ENCODE results near the gene TBC1D16.

TBC1D16 gene

GRCh38 chr17:79992649-79993389 is 42.9 kb downstream of the TBC1D16 start:
- peak overlapping the region; percentile 97 for H3K27ac ChIP-seq
- TF ChIP-seq ZFX (IDR thresholded peaks at IDR 0.05) (no peak), CTCF (conservative IDR thresholded peaks at IDR 0.05) (no peak)

DNA sequence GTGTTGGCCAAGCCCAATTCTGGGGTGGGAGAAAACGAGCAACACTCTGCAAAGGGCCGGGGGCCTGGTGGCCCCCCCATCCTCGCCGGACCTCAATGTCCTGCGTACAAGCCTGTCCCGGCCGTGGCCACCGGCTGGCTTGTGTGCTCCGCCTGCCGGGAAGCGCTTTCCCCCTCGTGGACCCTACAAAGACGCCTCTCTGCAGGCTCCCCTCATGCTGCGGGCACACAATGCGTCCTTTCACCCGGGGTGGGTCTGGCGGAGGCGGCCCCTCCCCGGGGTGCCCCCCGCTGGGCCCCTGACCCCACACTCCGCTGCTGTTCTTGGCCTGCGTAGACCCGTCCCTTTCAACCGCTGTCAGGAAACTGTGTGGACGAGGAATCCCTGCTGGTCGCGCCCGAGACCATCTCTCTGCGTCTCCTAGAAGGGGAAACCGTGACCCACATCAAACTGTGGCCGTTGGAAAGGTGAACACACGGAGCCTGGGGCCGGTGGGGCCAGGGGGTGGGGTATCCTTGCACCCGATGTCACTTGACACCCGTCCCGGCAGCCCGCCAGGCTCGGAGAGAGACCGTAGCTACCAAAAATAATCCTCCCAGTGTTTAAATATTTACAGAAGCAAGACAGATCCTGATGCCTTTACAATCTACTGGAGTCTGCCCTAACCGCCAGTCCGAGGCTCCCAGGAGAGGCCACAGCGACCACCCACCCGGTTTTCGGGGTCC is 43.6 kb downstream of the TBC1D16 start:
- TF ChIP-seq ZFX (IDR thresholded peaks at IDR 0.05) (no peak), CTCF (conservative IDR thresholded peaks at IDR 0.05) (no peak)
- peak overlapping the region; percentile 97 for H3K27ac ChIP-seq

GRCh38 chr17:79991140-79991923 is 44.3 kb downstream of the TBC1D16 start:
- peak overlapping the region; percentile 97 for H3K27ac ChIP-seq
- TF ChIP-seq CTCF (conservative IDR thresholded peaks at IDR 0.05) (no peak; the same call in 1 of the 2 replicates), ZFX (IDR thresholded peaks at IDR 0.05) (no peak)

DNA sequence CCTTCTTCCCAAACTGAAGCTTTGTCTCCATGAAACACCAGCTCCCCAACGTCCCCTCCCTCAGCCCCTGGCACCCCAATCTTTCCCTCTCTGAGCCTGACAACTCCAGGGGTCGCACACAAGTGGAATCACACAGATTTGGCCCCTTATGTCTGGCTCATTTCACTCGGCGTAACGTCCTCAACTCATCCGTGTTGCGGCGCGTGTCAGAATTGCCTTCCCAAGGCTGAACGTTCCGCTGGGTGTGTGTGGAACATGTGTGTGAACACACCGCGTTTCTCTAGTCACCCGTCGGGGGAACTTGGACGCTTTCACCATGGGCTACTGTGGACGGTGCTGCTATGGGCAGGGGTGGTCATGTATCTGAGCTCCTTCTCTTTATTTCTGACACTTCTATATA is 45.0 kb downstream of the TBC1D16 start:
- H3K27ac ChIP-seq: peak overlapping the region; percentile 97

GRCh38 chr17:79990051-79990592 is 45.5 kb downstream of the TBC1D16 start:
- peak overlapping the region; percentile 97 for H3K27ac ChIP-seq
- no peak for TF ChIP-seq ZFX (IDR thresholded peaks at IDR 0.05)
- TF ChIP-seq CTCF (conservative IDR thresholded peaks at IDR 0.05): no peak

More for the DNA sequence above, 45.0 kb downstream of the TBC1D16 start:
- no peak for TF ChIP-seq ZFX (IDR thresholded peaks at IDR 0.05)
- no peak for TF ChIP-seq CTCF (conservative IDR thresholded peaks at IDR 0.05)

DNA sequence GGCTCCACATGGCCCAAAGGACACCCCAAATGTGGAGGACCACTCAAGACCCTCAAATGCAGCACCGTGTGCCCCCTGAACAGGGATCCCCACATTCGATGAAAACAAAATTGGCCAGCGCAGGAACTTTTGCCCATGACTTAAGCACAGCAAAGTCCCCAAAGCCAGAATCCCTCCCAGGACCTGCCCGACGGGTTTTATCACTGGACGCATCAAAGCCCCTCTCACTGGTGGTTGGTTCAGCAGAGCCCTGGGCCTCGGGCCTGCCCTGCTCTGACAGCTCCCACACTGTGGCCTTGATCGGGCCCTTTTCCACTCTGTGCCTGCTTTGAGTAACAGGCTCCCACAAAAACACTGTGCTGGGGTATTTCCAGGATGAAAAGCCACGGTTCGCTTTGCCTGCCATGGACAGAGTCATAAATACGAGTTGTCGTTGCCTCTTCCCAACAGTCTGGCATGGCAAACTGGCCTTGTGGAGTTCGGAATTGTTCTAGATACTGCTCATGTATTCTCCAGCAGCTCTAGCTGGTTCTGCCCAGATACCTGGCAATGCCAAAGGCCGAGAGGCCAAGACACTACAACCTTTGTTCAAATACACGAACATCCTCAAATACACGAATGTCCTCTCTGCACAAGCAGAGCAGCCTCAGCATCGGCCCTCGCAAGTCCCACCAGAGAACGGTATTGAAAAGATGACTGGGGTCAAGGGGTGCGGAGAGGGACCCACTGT is 46.4 kb downstream of the TBC1D16 start:
- TF ChIP-seq ZFX (IDR thresholded peaks at IDR 0.05) (no peak), CTCF (conservative IDR thresholded peaks at IDR 0.05) (no peak)
- H3K27ac ChIP-seq: peak overlapping the region; percentile 97

All from C4-2B (cell line).